Activated naive CD8-positive, alpha-beta T cell treated with anti-CD3 and anti-CD28 coated beads, Interleukin-2, amount 10 ng/mL, durations not matched to agents 7 days and 5 days (primary cell): ENCODE measurements around the gene XXYLT1. TPM values are rescaled to one million over a fixed set of nuclear protein-coding genes. Genes with fewer than 3 reads are reported as not detected.
"Not testable (repeated sequence)": the region's sequence is repeated elsewhere in the genome, so short reads cannot be mapped to it uniquely, and the experiment has no call there.

Source experiments
- ATAC-seq: fragments of 150-1000 bp; cut with Tn5 transposase; one replicate; pipeline ENCODE4 v1.10.0; 2021; ENCODE audit warnings: low read depth, moderate library complexity
- POLR2A ChIA-PET: fragments of 350-600 bp; sonication (Branson Sonifier 250); formaldehyde crosslinking; loops from one replicate; lab custom pipeline; 2021; ENCODE audit warnings: antibody characterized with exemption; lab: Charles Lee
- DNase-seq: peaks from one replicate; pipeline ENCODE4 v3.0.0; 2021
- H3K27ac Mint-ChIP-seq: one replicate; pipeline ENCODE4 v1.8.0; 2022; ENCODE audit warnings: mild to moderate bottlenecking, mixed read lengths
- H3K27me3 Mint-ChIP-seq: one replicate; pipeline ENCODE4 v1.8.0; 2022; ENCODE audit warnings: mild to moderate bottlenecking, moderate library complexity, mixed read lengths
- H3K36me3 Mint-ChIP-seq: one replicate; pipeline ENCODE4 v1.8.0; 2021; ENCODE audit warnings: mild to moderate bottlenecking, mixed read lengths
- H3K4me1 Mint-ChIP-seq: one replicate; pipeline ENCODE4 v1.8.0; 2021; ENCODE audit warnings: mixed read lengths
- H3K4me3 Mint-ChIP-seq: one replicate; pipeline ENCODE4 v1.8.0; 2022; ENCODE audit warnings: mild to moderate bottlenecking, moderate library complexity, mixed read lengths
- H3K9me3 Mint-ChIP-seq: one replicate; pipeline ENCODE4 v1.8.0; 2021; ENCODE audit warnings: mixed read lengths
- total RNA-seq, 2 experiments: library from RNA; stranded (reverse); gene quantifications; one replicate each; pipeline ENCODE4 v1.2.3, GENCODE V29; 2021

XXYLT1 gene
- total RNA-seq, 2 experiments from 2014 or later, result 6.8 to 8.3 TPM

DNA sequence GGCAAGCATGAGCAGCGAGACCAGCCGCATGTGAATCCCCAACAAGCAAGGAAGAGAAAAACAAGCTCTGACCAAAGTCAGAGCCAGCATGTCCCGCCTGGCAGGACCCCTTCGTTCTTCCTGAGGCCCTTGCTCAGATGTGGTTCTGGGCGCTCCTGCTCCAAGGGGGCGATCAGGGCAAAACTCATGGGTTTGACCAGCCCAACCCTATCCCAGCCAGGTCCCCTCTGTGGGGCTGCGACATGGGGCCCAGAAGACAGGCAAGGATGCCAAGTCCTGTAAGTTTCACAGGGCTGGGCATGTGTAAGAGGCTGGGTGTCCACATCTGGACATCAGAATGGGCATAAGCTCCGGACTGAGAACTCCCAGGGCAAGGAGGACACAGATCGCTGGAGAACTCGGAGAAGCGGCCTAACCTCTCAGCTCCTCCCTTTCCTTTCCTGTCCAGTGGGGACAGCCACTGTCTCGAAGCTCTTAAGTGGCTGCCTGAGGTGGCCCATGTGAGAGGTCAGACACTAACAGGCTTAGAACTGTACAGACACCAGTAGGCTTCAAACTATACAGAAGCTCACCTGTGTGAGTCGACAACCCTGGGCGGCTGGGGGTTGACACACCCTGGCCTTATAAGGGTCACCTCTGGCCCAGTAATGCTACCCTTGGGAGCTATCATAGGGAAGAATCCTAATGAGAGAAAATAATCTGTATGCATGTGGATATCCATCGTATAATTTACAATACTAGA, 48.9 kb downstream of the XXYLT1 start:
- no peak for ATAC-seq
- Mint-ChIP-seq H3K27me3 (no peaks in the 10 kb centered on the region), H3K36me3 (peaks cover 14% of the 10 kb centered on the region), H3K27ac (no peak overlapping the region), H3K9me3 (peaks cover 3% of the 10 kb centered on the region), H3K4me3 (no peak overlapping the region), H3K4me1 (peaks cover 4% of the 10 kb centered on the region)
- POLR2A ChIA-PET, result no interaction called here
- DNase-seq, result no peak

DNA sequence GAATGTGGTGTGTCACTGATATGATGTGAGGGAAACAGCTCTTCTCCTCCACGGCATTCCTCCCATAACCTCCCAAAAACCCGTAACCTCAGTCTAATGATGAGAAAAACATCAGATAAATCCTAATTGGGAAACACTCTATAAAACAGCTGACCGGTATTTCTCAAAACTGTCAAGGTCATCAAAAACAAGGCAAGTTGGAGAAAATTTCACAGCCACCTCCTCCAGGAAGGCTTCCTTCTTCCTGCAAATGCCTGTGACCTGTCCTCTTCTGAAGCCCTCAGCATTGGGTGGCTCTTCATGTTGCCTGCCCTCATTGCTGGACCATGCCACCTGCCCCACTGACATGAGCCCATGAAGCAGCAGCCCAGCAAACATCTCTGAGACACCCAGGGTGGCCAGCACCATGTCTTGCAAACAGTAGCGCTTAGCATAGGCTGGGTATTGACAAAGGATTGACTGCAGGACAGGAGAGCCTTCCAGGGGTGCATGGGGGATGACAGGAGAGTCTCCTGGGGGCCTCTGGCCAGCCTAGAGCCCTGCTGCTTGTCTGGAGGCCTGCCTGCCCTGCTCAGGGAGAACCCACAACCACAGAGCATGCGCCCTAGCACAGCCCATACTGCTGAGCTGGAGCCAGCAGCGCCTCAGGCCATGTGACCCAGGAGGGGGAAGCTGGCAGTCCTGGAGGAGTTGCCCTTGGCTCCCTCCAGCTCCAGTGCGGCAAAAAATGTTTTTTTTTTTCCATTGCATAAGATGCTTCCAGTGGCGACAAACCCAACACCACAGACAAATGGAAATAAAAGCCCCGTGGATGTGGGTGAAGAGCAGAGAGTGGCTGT, 49.7 kb downstream of the XXYLT1 start:
- H3K27me3 Mint-ChIP-seq, result no peaks in the 10 kb centered on the region
- ATAC-seq (no peak), DNase-seq (no peak)
- no peaks in the 10 kb centered on the region for H3K4me1 Mint-ChIP-seq
- POLR2A ChIA-PET, result no interaction called here
- H3K4me3 Mint-ChIP-seq, result no peak overlapping the region
- H3K36me3 Mint-ChIP-seq, result peaks cover 14% of the 10 kb centered on the region
- peaks cover 3% of the 10 kb centered on the region for H3K9me3 Mint-ChIP-seq
- no peak overlapping the region for H3K27ac Mint-ChIP-seq

DNA sequence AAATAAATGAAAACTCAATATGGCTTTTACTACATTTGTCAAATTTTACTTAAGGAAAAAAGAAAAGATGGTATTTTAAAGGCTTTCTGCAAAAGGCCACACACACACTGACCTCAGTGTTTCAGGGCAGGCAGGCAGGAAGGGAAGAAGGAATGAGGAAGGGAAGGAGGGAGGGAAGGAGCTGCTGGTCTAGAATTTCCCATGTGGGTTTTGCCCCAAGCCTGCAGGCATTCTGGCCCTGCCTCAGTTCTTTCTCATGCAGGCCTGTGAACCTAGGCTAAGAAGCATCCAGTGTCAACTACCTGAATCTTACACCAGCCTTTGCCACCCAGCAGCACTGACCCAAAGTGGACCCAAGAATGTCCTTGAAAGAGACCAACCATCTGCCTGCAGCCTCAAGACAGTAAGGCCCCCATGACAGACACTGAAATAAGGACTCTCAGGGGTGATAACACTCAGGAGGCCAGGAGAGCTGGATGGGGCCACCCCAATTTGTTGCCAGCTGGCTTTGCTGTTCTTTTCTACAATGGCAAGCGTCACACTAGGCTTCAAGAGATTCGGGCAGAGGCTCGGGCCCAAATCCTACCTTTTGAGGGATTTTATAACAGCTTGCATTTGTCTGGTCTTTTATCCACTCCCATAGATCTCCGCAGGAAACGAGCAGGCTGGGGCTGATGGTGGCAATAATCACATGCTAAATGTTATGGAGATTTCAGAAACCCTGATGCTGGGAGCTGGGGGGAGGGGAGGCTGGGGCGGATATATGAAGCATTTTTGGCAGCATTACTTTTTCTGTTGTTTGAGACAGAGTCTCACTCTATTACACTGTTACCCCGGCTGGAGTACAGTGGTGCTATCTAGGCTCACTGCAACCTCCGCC, 51.4 kb downstream of the XXYLT1 start:
- H3K4me1 Mint-ChIP-seq, result no peaks in the 10 kb centered on the region

DNA sequence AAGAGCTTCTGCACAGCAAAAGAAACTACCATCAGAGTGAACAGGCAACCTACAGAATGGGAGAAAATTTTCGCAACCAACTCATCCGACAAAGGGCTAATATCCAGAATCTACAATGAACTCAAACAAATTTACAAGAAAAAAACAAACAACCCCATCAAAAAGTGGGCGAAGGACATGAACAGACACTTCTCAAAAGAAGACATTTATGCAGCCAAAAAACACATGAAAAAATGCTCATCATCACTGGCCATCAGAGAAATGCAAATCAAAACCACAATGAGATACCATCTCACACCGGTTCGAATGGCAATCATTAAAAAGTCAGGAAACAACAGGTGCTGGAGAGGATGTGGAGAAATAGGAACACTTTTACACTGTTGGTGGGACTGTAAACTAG, 52.6 kb downstream of the XXYLT1 start:
- not testable (repeated sequence) for H3K9me3 Mint-ChIP-seq, ATAC-seq

More for the DNA sequence above, 51.4 kb downstream of the XXYLT1 start:
- peaks cover 8% of the 10 kb centered on the region for H3K36me3 Mint-ChIP-seq
- no peak overlapping the region for H3K4me3 Mint-ChIP-seq
- H3K27ac Mint-ChIP-seq, result no peak overlapping the region
- ATAC-seq (no peak), DNase-seq (no peak)
- POLR2A ChIA-PET, result no interaction called here
- H3K27me3 Mint-ChIP-seq, result no peaks in the 10 kb centered on the region
- peaks cover 3% of the 10 kb centered on the region for H3K9me3 Mint-ChIP-seq

GRCh38 chr3:195215576-195215975, 55.4 kb downstream of the XXYLT1 start:
- POLR2A ChIA-PET, H3K9me3 Mint-ChIP-seq, H3K36me3 Mint-ChIP-seq, ATAC-seq, H3K4me3 Mint-ChIP-seq, DNase-seq, H3K27ac Mint-ChIP-seq, H3K27me3 Mint-ChIP-seq, H3K4me1 Mint-ChIP-seq: not testable (repeated sequence)

More for the DNA sequence above, 52.6 kb downstream of the XXYLT1 start:
- DNase-seq, H3K4me3 Mint-ChIP-seq, H3K4me1 Mint-ChIP-seq, H3K36me3 Mint-ChIP-seq, H3K27ac Mint-ChIP-seq, POLR2A ChIA-PET, H3K27me3 Mint-ChIP-seq: not testable (repeated sequence)

GRCh38 chr3:195214381-195214780, 56.6 kb downstream of the XXYLT1 start:
- H3K27ac Mint-ChIP-seq, result no peak overlapping the region
- POLR2A ChIA-PET, result no interaction called here
- no peaks in the 10 kb centered on the region for H3K4me1 Mint-ChIP-seq
- peaks cover 3% of the 10 kb centered on the region for H3K9me3 Mint-ChIP-seq
- H3K36me3 Mint-ChIP-seq, result peaks cover 2% of the 10 kb centered on the region
- DNase-seq (no peak), ATAC-seq (no peak)
- H3K4me3 Mint-ChIP-seq, result no peak overlapping the region
- H3K27me3 Mint-ChIP-seq, result no peaks in the 10 kb centered on the region

DNA sequence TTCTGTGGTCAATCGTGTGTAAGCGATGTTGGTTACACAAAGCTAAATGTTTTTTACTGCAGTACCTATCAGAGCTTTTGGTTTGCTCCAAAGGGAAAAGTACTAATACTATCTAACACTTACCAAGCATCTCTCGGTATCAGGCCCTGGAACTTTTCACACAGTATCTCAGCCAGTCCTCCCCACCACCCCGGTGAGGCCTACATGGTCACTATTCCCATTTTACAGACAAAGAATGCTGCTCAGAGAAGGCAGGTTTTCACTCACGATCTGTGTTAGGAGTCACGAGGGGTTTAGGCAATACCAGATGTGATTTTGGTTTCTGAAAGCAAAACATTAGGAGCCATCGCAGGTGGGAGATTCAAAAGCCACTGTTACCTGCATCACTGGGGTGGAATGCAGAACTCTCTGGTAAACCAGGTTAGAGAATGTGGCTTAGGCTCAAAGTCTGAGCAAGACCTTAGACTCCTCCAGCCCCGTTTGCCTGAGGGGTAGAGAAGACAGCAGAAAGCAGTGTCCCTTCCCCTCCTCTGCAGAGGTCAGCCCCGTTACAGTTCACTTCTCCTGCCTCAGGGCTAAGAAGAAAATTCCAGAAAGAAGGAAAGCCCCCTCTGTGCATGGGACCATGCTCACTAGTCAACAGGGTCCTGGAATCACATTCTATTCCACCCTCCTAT, 57.2 kb downstream of the XXYLT1 start:
- Mint-ChIP-seq H3K9me3 (no peaks in the 10 kb centered on the region), H3K27me3 (no peaks in the 10 kb centered on the region), H3K36me3 (no peaks in the 10 kb centered on the region), H3K27ac (no peak overlapping the region), H3K4me3 (no peak overlapping the region), H3K4me1 (no peaks in the 10 kb centered on the region)
- no peak for DNase-seq
- POLR2A ChIA-PET, result no interaction called here
- ATAC-seq, result no peak

GRCh38 chr3:195212749-195213375, 58.1 kb downstream of the XXYLT1 start:
- Mint-ChIP-seq H3K4me3 (no peak overlapping the region), H3K4me1 (no peaks in the 10 kb centered on the region), H3K27ac (no peak overlapping the region), H3K36me3 (no peaks in the 10 kb centered on the region), H3K27me3 (no peaks in the 10 kb centered on the region), H3K9me3 (no peaks in the 10 kb centered on the region)
- POLR2A ChIA-PET, result no interaction called here
- ATAC-seq (no peak), DNase-seq (no peak)

- H3K9me3 Mint-ChIP-seq, result no peaks in the 10 kb centered on the region
- no peaks in the 10 kb centered on the region for H3K27me3 Mint-ChIP-seq
- H3K27ac Mint-ChIP-seq, result no peak overlapping the region
- ATAC-seq (no peak), DNase-seq (no peak)
- no peaks in the 10 kb centered on the region for H3K36me3 Mint-ChIP-seq
- no peaks in the 10 kb centered on the region for H3K4me1 Mint-ChIP-seq
- POLR2A ChIA-PET, result no interaction called here
- H3K4me3 Mint-ChIP-seq, result no peak overlapping the region
These were observed 58.8 kb downstream of the XXYLT1 start for GRCh38 chr3:195212033-195212748.

GRCh38 chr3:195210266-195210973, 60.5 kb downstream of the XXYLT1 start:
- Mint-ChIP-seq H3K27me3 (no peaks in the 10 kb centered on the region), H3K4me1 (peaks cover 1% of the 10 kb centered on the region), H3K9me3 (no peaks in the 10 kb centered on the region), H3K27ac (no peak overlapping the region), H3K36me3 (no peaks in the 10 kb centered on the region), H3K4me3 (no peak overlapping the region)
- DNase-seq (no peak), ATAC-seq (no peak)
- POLR2A ChIA-PET, result interaction anchor here (0.6 kb wide), 1 partner anchor 342 kb away, joined by 4 read pairs; no protein-coding TSS in a partner anchor

GRCh38 chr3:195209847-195210265, 61.1 kb downstream of the XXYLT1 start:
- no peak for ATAC-seq
- no peaks in the 10 kb centered on the region for H3K9me3 Mint-ChIP-seq
- POLR2A ChIA-PET, result interaction anchor here (0.6 kb wide), 1 partner anchor 342 kb away, joined by 4 read pairs; no protein-coding TSS in a partner anchor
- H3K4me1 Mint-ChIP-seq, result peaks cover 3% of the 10 kb centered on the region
- no peaks in the 10 kb centered on the region for H3K27me3 Mint-ChIP-seq
- H3K27ac Mint-ChIP-seq, result no peak overlapping the region
- H3K36me3 Mint-ChIP-seq, result no peaks in the 10 kb centered on the region
- H3K4me3 Mint-ChIP-seq, result no peak overlapping the region
- no peak for DNase-seq
